GM19395 (cell line): ENCODE results near the gene SLAIN2.

Source experiments
- ATAC-seq: cut with Tn5 transposase; IDR thresholded peaks from one replicate; pipeline ENCODE4 v1.9.1; 2021; ENCODE audit warnings: mild to moderate bottlenecking, moderate library complexity; ENCODE audit not compliant: unreplicated experiment

Gene SLAIN2

GRCh38 chr4:48334236-48334635 lies 7.1 kb upstream of the SLAIN2 start:
- no peak for ATAC-seq

GRCh38 chr4:48334900-48335384 lies 6.4 kb upstream of the SLAIN2 start:
- no peak for ATAC-seq

GRCh38 chr4:48336146-48336870 lies 5.0 kb upstream of the SLAIN2 start:
- ATAC-seq: no peak

- no peak for ATAC-seq
Observed at GRCh38 chr4:48337731-48338130, 3.6 kb upstream of the SLAIN2 start.

DNA sequence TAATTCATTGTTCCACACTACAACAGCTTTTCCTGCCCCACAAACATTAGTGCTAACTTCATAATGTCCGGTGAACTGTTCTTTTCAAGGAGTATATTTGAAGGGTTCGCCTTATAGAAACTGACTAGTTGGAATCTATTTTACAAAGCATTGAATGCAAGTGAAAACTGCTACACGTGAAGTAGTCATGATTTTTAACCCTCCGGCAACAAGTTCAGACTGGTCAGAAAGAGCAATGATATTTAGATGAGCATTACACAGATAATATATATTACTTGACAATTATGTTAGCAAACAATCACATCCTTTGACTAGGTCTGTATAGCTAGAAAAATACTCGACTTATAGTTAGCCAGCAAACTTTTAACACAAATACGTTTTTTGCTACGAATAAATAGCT lies 1.7 kb upstream of the SLAIN2 start:
- ATAC-seq: no peak

GRCh38 chr4:48340276-48340964 lies 909 bp upstream of the SLAIN2 start:
- ATAC-seq: peak; percentile 16

- ATAC-seq: peak; percentile 24
Observed at GRCh38 chr4:48341776-48342605, 662 bp downstream of the SLAIN2 start.

- ATAC-seq: no peak
Observed at GRCh38 chr4:48342606-48342880, 1.2 kb downstream of the SLAIN2 start.

DNA sequence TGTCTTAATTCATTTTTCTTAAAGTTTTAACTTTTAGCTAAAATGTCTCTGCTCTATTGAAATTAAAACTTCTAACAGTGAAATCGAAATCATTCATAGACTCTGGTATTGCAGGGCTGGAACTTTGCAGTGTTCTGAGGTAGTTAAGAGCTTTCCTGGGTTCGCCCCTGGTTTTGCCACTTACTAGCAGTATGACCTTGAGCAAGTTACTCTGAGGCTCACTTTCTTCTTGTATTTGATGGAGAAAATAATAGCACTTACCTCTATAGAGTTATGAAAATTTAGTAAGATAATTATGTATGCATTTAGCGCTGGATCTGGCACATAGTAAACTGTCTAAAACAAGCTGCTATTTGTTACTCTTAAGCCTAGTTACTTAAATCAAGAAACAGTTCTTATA lies 1.7 kb downstream of the SLAIN2 start:
- ATAC-seq: no peak

- ATAC-seq: no peak
Observed at GRCh38 chr4:48343551-48343950, 2.2 kb downstream of the SLAIN2 start.

- no peak for ATAC-seq
Observed at GRCh38 chr4:48345542-48345941, 4.2 kb downstream of the SLAIN2 start.

DNA sequence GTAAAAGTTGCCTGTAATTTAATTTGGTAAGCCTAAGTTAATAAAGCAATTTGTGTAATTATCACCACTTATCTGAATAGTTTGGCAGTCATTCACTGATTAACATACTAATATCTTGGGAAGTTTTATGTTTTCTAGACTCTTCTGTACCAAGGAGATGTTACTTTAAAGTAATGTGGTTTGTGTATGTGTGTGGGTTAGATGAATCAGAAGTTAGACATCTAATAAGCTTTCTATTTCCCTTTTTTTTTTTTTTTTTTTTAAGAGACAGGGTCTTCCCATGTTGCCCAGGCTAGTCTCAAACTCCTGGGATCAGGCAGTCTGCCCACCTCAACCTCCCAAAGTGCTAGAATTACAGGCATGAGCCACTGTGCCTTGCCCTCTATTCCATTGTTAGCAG lies 5.3 kb downstream of the SLAIN2 start:
- ATAC-seq: no peak

DNA sequence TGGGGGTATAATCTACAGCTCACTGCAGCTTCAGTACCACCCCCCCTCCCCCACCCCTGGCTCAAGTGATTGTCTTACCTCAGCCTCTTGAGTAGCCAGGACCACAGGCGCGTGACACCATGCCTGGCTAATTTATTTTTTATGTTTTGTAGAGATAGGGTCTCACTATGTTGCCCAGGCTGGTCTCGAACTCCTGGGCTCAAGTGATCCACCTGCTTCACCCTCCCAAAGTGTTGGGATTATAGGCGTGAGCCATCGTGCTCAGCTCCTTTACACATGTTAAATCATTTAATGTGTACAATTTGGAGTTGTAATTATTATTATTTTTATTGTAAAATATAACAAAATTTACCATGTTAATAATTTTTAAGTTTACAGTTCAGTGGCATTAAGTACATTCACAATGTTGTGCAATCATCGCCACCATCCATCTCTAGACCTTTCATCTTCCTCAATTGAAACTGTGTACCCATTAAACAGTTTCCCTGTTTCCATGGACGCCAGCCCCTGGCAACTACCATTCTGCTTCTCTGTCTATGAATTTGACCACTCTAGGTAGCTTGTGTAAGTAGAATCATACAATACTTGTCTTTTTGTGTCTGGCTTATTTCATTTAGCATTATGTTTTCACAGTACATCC lies 6.1 kb downstream of the SLAIN2 start:
- ATAC-seq: no peak

GRCh38 chr4:48350871-48351270 lies 9.5 kb downstream of the SLAIN2 start:
- no peak for ATAC-seq

GRCh38 chr4:48352793-48353192 lies 11.5 kb downstream of the SLAIN2 start:
- no peak for ATAC-seq

- ATAC-seq: no peak
Observed at GRCh38 chr4:48356355-48356754, 15.0 kb downstream of the SLAIN2 start.

DNA sequence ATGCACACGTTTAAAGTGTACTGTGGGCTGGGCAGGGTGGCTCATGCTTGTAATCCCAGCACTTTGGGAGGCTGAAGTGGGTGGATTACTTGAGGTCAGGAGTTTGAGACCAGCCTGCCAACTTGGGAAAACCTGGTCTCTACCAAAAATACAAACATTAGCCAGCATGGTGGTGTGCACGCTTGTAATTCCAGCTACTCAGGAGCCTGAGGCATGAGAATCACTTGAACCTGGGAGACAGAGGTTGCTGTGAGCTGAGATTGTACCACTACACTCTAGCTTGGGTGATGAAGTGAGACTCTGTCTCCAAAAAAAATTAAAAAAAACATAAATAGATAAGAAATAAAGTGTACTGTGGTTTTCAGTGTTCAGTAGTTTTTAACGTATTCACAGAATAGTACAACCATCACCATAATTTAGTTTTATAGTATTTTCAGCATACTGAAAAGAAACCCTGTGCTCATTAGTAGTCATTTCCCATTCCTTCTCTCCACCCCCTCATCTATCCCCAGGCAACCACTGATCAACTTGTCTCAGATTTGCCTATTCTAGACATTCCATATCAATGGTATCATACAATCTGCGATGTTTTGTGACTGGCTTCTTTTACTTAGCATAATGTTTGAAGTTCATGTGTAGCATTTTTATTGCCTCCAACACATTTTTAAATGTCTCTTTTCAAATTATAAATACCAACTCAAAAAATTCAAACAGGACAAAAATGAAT lies 19.1 kb downstream of the SLAIN2 start:
- ATAC-seq: no peak

GRCh38 chr4:48361012-48361400 lies 19.7 kb downstream of the SLAIN2 start:
- no peak for ATAC-seq

- ATAC-seq: no peak
Observed at GRCh38 chr4:48366611-48367010, 25.3 kb downstream of the SLAIN2 start.

GRCh38 chr4:48367016-48367415 lies 25.7 kb downstream of the SLAIN2 start:
- no peak for ATAC-seq

GRCh38 chr4:48368389-48368788 lies 27.1 kb downstream of the SLAIN2 start:
- no peak for ATAC-seq
